Glutamatergic neuron (in vitro differentiated cells): ENCODE data around the gene RNGTT. TPM values are rescaled to one million over a fixed set of nuclear protein-coding genes. Genes with fewer than 3 reads are reported as not detected.

ENCODE experiments used
- DNase-seq: peaks from one replicate; pipeline ENCODE4 v3.0.0; 2022
- H3K27ac Mint-ChIP-seq: one replicate; pipeline ENCODE4 v1.8.0; 2020; ENCODE audit warnings: mild to moderate bottlenecking, mixed read lengths, inconsistent platforms; ENCODE audit not compliant: unreplicated experiment
- H3K27me3 Mint-ChIP-seq: one replicate; pipeline ENCODE4 v1.8.0; 2020; ENCODE audit warnings: mild to moderate bottlenecking, moderate library complexity, mixed read lengths, inconsistent platforms; ENCODE audit not compliant: unreplicated experiment
- H3K36me3 Mint-ChIP-seq: one replicate; pipeline ENCODE4 v1.8.0; 2020; ENCODE audit warnings: mild to moderate bottlenecking, mixed read lengths, inconsistent platforms; ENCODE audit not compliant: unreplicated experiment
- H3K4me1 Mint-ChIP-seq: one replicate; pipeline ENCODE4 v1.8.0; 2020; ENCODE audit warnings: mild to moderate bottlenecking, low read depth, mixed read lengths, inconsistent platforms; ENCODE audit not compliant: unreplicated experiment
- H3K4me3 Mint-ChIP-seq: one replicate; pipeline ENCODE4 v1.8.0; 2020; ENCODE audit warnings: mild to moderate bottlenecking, mixed read lengths, inconsistent platforms; ENCODE audit not compliant: unreplicated experiment
- H3K9me3 Mint-ChIP-seq: one replicate; pipeline ENCODE4 v1.8.0; 2020; ENCODE audit warnings: mild to moderate bottlenecking, moderate library complexity, mixed read lengths, inconsistent platforms; ENCODE audit not compliant: unreplicated experiment
- total RNA-seq: library from RNA; stranded (reverse); fragmentation: NEBNext Ultra II Directional; extraction: Animal tissue kit (Norgen Biotek cat#: 25700); gene quantifications from one replicate; pipeline ENCODE4 v1.2.1, GENCODE V29; 2021; ENCODE audit not compliant: unreplicated experiment
- TF ChIP-seq, protein P1 (sequence below): fragments of 200-600 bp; sonication (generic); IDR thresholded peaks from one replicate; pipeline ENCODE4 v1.5.0; 2021; ENCODE audit not compliant: partially characterized antibody, unreplicated experiment

RNGTT gene
- total RNA-seq, 1 donor from 2014 or later: 23.9 TPM

DNA sequence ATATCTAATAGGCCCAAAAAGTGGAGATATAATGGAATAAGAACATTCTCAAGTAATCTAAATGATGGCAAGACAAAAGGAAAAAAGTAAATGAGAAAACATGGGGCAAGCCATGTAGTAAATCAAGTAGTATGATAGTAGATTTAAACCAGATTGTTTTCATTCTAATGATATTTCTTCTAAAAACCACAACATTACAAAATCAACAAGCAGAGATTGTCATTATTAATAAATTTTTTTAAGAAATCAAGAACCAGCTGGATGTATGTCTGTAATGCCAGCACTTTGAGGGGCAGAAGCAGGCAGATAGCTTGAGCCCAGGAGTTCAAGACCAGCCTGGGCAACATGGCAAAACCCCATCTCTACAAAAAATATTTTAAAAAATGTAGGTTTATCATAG lies 155.0 kb downstream of the RNGTT start:
- no peaks in the 10 kb centered on the region for H3K4me1 Mint-ChIP-seq
- TF ChIP-seq, protein P1, sequence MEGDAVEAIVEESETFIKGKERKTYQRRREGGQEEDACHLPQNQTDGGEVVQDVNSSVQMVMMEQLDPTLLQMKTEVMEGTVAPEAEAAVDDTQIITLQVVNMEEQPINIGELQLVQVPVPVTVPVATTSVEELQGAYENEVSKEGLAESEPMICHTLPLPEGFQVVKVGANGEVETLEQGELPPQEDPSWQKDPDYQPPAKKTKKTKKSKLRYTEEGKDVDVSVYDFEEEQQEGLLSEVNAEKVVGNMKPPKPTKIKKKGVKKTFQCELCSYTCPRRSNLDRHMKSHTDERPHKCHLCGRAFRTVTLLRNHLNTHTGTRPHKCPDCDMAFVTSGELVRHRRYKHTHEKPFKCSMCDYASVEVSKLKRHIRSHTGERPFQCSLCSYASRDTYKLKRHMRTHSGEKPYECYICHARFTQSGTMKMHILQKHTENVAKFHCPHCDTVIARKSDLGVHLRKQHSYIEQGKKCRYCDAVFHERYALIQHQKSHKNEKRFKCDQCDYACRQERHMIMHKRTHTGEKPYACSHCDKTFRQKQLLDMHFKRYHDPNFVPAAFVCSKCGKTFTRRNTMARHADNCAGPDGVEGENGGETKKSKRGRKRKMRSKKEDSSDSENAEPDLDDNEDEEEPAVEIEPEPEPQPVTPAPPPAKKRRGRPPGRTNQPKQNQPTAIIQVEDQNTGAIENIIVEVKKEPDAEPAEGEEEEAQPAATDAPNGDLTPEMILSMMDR: no peak
- H3K4me3 Mint-ChIP-seq: no peak overlapping the region
- no peak for DNase-seq
- H3K9me3 Mint-ChIP-seq: peaks cover 2% of the 10 kb centered on the region
- no peaks in the 10 kb centered on the region for H3K27me3 Mint-ChIP-seq
- peaks cover 15% of the 10 kb centered on the region for H3K36me3 Mint-ChIP-seq
- no peak overlapping the region for H3K27ac Mint-ChIP-seq

DNA sequence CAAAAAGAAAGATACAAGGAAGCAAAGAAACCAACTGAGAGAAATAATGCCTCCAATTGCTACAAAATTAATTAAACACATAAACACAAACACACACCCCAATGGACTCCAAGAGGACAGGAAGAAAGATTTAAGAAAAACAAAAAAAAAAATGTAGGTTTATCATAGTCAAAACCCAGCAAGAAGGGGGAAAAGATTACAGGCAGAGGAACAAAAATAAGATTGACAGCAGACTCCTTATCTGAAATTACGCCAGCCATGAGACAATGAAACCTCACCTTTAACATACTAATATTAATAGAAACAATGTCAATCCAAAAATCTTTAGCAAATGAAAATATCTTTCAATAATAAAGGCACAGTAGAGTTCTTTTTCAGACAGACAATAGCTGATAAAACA lies 155.8 kb downstream of the RNGTT start:
- Mint-ChIP-seq H3K4me1 (no peaks in the 10 kb centered on the region), H3K9me3 (peaks cover 2% of the 10 kb centered on the region), H3K27me3 (no peaks in the 10 kb centered on the region), H3K4me3 (no peak overlapping the region), H3K36me3 (peaks cover 15% of the 10 kb centered on the region), H3K27ac (no peak overlapping the region)
- TF ChIP-seq, protein P1: no peak
- DNase-seq: no peak

DNA sequence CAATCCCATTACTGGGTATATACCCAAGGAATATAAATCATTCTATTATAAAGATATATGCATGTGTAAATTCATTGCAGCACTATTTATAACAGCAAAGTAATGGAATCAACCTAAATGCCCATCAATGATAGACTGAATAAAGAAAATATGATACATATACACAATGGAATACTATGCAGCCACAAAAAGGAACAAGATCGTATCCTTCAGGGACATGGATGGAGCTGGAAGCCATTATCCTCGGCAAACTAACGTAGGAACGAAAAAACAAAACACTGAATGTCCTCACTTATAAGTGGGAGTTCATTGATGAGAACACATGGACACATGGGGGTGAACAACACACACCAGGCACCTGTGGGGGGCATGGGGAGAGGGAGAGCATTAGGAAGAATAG lies 156.7 kb downstream of the RNGTT start:
- no peak overlapping the region for H3K4me3 Mint-ChIP-seq
- H3K36me3 Mint-ChIP-seq: peaks cover 15% of the 10 kb centered on the region
- peaks cover 2% of the 10 kb centered on the region for H3K9me3 Mint-ChIP-seq
- H3K27me3 Mint-ChIP-seq: peaks cover 2% of the 10 kb centered on the region
- H3K4me1 Mint-ChIP-seq: no peaks in the 10 kb centered on the region
- DNase-seq: no peak
- TF ChIP-seq, protein P1: no peak
- no peak overlapping the region for H3K27ac Mint-ChIP-seq

DNA sequence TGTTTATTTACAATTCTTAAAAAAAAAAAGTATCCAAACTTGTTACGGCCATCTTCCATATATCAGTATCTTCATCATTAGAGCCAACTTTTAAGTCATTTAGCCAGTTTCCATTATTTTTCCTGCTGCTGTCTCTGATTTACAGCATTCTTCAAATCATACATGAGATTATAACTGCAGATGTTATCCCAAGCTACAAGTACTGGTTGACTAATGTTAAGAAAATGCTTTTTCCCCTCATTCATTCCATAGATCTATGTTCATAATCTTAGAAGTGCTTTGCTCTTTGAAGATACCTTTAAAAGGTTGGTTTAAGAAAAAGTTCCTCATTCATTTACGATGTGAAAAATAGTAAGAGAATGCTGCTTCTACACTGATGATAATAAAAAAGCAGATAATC lies 158.7 kb downstream of the RNGTT start:
- TF ChIP-seq, protein P1: no peak
- no peak overlapping the region for H3K27ac Mint-ChIP-seq
- H3K9me3 Mint-ChIP-seq: peaks cover 2% of the 10 kb centered on the region
- DNase-seq: no peak
- H3K36me3 Mint-ChIP-seq: peaks cover 15% of the 10 kb centered on the region
- no peak overlapping the region for H3K4me3 Mint-ChIP-seq
- H3K27me3 Mint-ChIP-seq: peaks cover 4% of the 10 kb centered on the region
- no peaks in the 10 kb centered on the region for H3K4me1 Mint-ChIP-seq

DNA sequence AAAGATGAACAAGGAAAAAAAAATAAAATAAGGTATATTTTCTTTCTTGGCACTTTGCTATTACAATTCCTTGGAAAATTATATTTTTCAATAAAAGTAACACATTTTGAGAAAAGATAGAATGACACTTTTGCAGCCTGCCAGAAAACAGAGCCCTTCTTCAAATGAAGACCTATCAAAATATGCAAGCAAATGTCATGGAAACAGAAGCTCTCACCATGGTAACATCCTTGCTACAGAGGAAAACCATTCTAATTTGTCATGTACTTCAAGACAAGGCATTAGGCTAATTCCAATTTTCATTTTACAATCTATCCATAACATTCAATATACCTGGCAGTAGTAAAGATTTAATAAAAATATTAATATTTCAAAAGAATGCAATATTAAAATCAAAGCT lies 177.9 kb downstream of the RNGTT start:
- TF ChIP-seq, protein P1: no peak
- Mint-ChIP-seq H3K27ac (no peak overlapping the region), H3K4me1 (no peaks in the 10 kb centered on the region), H3K4me3 (no peak overlapping the region), H3K36me3 (no peaks in the 10 kb centered on the region), H3K27me3 (no peaks in the 10 kb centered on the region), H3K9me3 (no peaks in the 10 kb centered on the region)
- DNase-seq: no peak
